Thoracic aorta (tissue), 2 donors: Measurements from ENCODE around the gene RSPH1. TPM values are rescaled to one million over a fixed set of nuclear protein-coding genes. Genes with fewer than 3 reads are reported as not detected.
A peak's percentile ranks its signal among the peaks of the same experiment; 100 is the strongest.

Source experiments
- ATAC-seq: fragments of 150-250 bp; one replicate; pipeline ENCODE4 v1.8.0; 2017; ENCODE audit warnings: low read depth; ENCODE audit not compliant: insufficient number of reproducible peaks, low FRiP score
- DNase-seq: peaks from one replicate; pipeline ENCODE4 v3.0.0-alpha.2; 2020; ENCODE audit warnings: low spot score
- H3K27ac ChIP-seq, 2 donors: fragments of 200-600 bp; sonication (generic); 1 replicate in 1 of 2; 2 replicates in 1 of 2; pipeline ENCODE4 v1.5.1; 2016; ENCODE audit warnings: mild to moderate bottlenecking in 2 of 2, moderate library complexity in 2 of 2
- H3K27me3 ChIP-seq: fragments of 200-600 bp; sonication (generic); replicated peaks from 2 replicates; pipeline ENCODE4 v1.6.0; 2016; ENCODE audit warnings: mild to moderate bottlenecking; ENCODE audit not compliant: insufficient read depth
- H3K36me3 ChIP-seq: fragments of 200-600 bp; sonication (generic); one replicate; pipeline ENCODE4 v1.5.1; 2016
- H3K4me1 ChIP-seq, 2 donors: fragments of 200-600 bp; sonication (generic); 1 replicate in 1 of 2; 2 replicates in 1 of 2; pipeline versions ENCODE4 v1.5.1 to v1.6.0; 2016; ENCODE audit warnings: low read depth in 2 of 2, mild to moderate bottlenecking in 1 of 2; ENCODE audit not compliant: control insufficient read depth in 1 of 2
- H3K4me3 ChIP-seq: fragments of 200-600 bp; sonication (generic); 2 replicates; pipeline ENCODE4 v1.5.1; 2016; ENCODE audit warnings: mild to moderate bottlenecking
- H3K9me3 ChIP-seq: fragments of 200-600 bp; sonication (generic); 2 replicates; pipeline ENCODE4 v1.5.1; 2016
- CTCF ChIP-seq: fragments of 200-600 bp; sonication (generic); IDR thresholded peaks from one replicate; pipeline ENCODE4 v1.5.1; 2019; ENCODE audit warnings: antibody characterized with exemption
- total RNA-seq, 2 donors: library from RNA; depleted of rRNA; stranded (reverse); fragments of >200 nt; gene quantifications; one replicate each; pipeline versions ENCODE4 v1.1.0 to v1.2.3, GENCODE V29; 2016

The RSPH1 gene
- total RNA-seq, 2 donors from 2014 or later: 0.27 TPM; not detected in 1

GRCh38 chr21:42520628-42521253, 24.7 kb upstream of the RSPH1 start:
- Histone ChIP-seq H3K27ac (no peak overlapping the region), H3K27me3 (no peaks in the 10 kb centered on the region), H3K4me1 (peaks cover 0 to 14% of the 10 kb centered on the region in 2 donors), H3K4me3 (no peak overlapping the region), H3K36me3 (no peaks in the 10 kb centered on the region), H3K9me3 (no peaks in the 10 kb centered on the region)
- ATAC-seq (no peak), DNase-seq (no peak)
- TF ChIP-seq CTCF: no peak

GRCh38 chr21:42518626-42519025, 22.6 kb upstream of the RSPH1 start:
- H3K27me3 ChIP-seq: no peaks in the 10 kb centered on the region
- no peaks in the 10 kb centered on the region for H3K9me3 ChIP-seq
- no peak overlapping the region for H3K4me3 ChIP-seq
- peaks cover 4 to 13% of the 10 kb centered on the region in 2 donors for H3K4me1 ChIP-seq
- H3K36me3 ChIP-seq: no peaks in the 10 kb centered on the region
- H3K27ac ChIP-seq: no peak overlapping the region
- TF ChIP-seq CTCF: no peak
- no peak for ATAC-seq
- no peak for DNase-seq

- no peak overlapping the region for H3K4me3 ChIP-seq
- no peak overlapping the region for H3K27ac ChIP-seq
- H3K27me3 ChIP-seq: no peaks in the 10 kb centered on the region
- no peak for ATAC-seq
- no peaks in the 10 kb centered on the region for H3K9me3 ChIP-seq
- TF ChIP-seq CTCF: no peak
- no peak for DNase-seq
- H3K4me1 ChIP-seq: peaks cover 4 to 13% of the 10 kb centered on the region in 2 donors
- H3K36me3 ChIP-seq: no peaks in the 10 kb centered on the region
These were observed 22.2 kb upstream of the RSPH1 start for GRCh38 chr21:42518215-42518614.

GRCh38 chr21:42515708-42516502, 19.9 kb upstream of the RSPH1 start:
- Histone ChIP-seq H3K4me1 (peaks cover 4 to 13% of the 10 kb centered on the region in 2 donors), H3K9me3 (no peaks in the 10 kb centered on the region), H3K36me3 (no peaks in the 10 kb centered on the region), H3K27me3 (no peaks in the 10 kb centered on the region), H3K27ac (no peak overlapping the region), H3K4me3 (no peak overlapping the region)
- no peak for TF ChIP-seq CTCF
- DNase-seq (no peak), ATAC-seq (no peak)

DNA sequence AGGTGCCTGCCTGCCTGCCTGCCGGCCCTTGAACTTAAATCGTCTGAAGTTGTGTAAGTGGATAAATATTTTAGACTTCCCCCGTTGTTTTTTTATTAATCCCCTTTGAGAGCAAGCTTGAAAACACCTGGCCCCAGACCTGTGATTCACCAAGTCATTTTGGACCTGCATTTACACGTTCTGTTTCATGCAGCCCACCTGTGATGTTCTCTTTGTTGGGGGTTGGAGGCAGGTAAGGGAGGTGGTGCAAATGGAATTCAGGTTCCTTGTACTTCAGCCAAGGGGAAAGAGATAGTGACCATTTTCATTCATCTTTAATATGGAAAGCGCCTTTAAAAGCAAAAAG, 18.8 kb upstream of the RSPH1 start:
- no peak for TF ChIP-seq CTCF
- H3K36me3 ChIP-seq: no peaks in the 10 kb centered on the region
- no peaks in the 10 kb centered on the region for H3K9me3 ChIP-seq
- no peaks in the 10 kb centered on the region for H3K27me3 ChIP-seq
- ATAC-seq (no peak), DNase-seq (no peak)
- H3K4me3 ChIP-seq: peak overlapping the region; percentile 93
- H3K4me1 ChIP-seq: peaks cover 4 to 13% of the 10 kb centered on the region in 2 donors
- H3K27ac ChIP-seq: no peak overlapping the region
